H1 (cell line): Measurements from ENCODE around the gene HCK. TPM values are rescaled to one million over a fixed set of nuclear protein-coding genes. Genes with fewer than 3 reads are reported as not detected.

Experiments used
- ATF3 ChIP-seq: IDR thresholded peaks from 2 replicates; pipeline ENCODE4 v1.6.1; 2011; ENCODE audit warnings: low read depth, mild to moderate bottlenecking, low read length; ENCODE audit not compliant: insufficient read depth
- CHD2 ChIP-seq: IDR thresholded peaks from 2 replicates; pipeline ENCODE4 v1.6.1; 2012; ENCODE audit warnings: low read length, improper control_type of control experiment
- CTBP2 ChIP-seq: IDR thresholded peaks from 2 replicates; pipeline ENCODE4 v1.7.0; 2011; ENCODE audit warnings: borderline replicate concordance, mild to moderate bottlenecking, moderate library complexity, mixed read lengths, low read length; ENCODE audit not compliant: insufficient read depth, insufficient read length
- CTCF ChIP-seq, 3 experiments: IDR thresholded peaks; 1 replicate in 2 of 3; 2 replicates in 1 of 3; pipeline versions ENCODE4 v1.5.1 to v1.6.1; 2011; ENCODE audit warnings: low read length in 3 of 3, mild to moderate bottlenecking in 3 of 3, inconsistent platforms in 2 of 3, low read depth in 1 of 3, moderate library complexity in 1 of 3; ENCODE audit not compliant: insufficient read depth in 1 of 3; ENCODE audit errors: control extremely low read depth in 1 of 3
- EZH2 ChIP-seq: fragments of 200-600 bp; sonication (generic); IDR thresholded peaks from 2 replicates; pipeline ENCODE4 v1.7.1; 2012; ENCODE audit warnings: low read depth, mild to moderate bottlenecking, moderate library complexity, low read length, inconsistent platforms; ENCODE audit not compliant: severe bottlenecking
- MAX ChIP-seq: IDR thresholded peaks from 2 replicates; pipeline ENCODE4 v1.6.1; 2012; ENCODE audit warnings: inconsistent platforms
- NANOG ChIP-seq: IDR thresholded peaks from 2 replicates; pipeline ENCODE4 v1.6.1; 2011; ENCODE audit warnings: low read length, low read depth, mild to moderate bottlenecking, inconsistent platforms; ENCODE audit not compliant: insufficient read depth, poor library complexity, severe bottlenecking
- PHF8 ChIP-seq: fragments of 200-600 bp; sonication (generic); conservative IDR thresholded peaks from 2 replicates; pipeline ENCODE4 v1.7.1; 2012; ENCODE audit warnings: low read depth, mild to moderate bottlenecking, inconsistent platforms, low read length, moderate library complexity
- SIN3A ChIP-seq, 2 experiments: IDR thresholded peaks in 1 of 2; conservative IDR thresholded peaks in 1 of 2; 2 replicates each; pipeline ENCODE4 v1.6.1; 2011 to 2012; ENCODE audit warnings: low read length in 2 of 2, improper control_type of control experiment in 1 of 2, low read depth in 1 of 2, mild to moderate bottlenecking in 1 of 2
- SP1 ChIP-seq: IDR thresholded peaks from 2 replicates; pipeline ENCODE4 v1.6.1; 2011; ENCODE audit warnings: low read depth, low read length
- TAF1 ChIP-seq: IDR thresholded peaks from 2 replicates; pipeline ENCODE4 v1.6.1; 2011; ENCODE audit warnings: mild to moderate bottlenecking, low read depth, low read length
- TAF7 ChIP-seq: optimal IDR thresholded peaks from 2 replicates; pipeline ENCODE3; 2011; ENCODE audit warnings: low read depth, mild to moderate bottlenecking, inconsistent platforms, low read length, moderate library complexity, borderline replicate concordance
- polyA plus RNA-seq, 7 experiments: library from polyadenylated mRNA; depleted of rRNA in 3 of 7; stranded (reverse) in 5 of 7; unstranded in 2 of 7; fragments of >200 nt in 5 of 7; fragments of 200-250 nt in 2 of 7; gene quantifications; 1 replicate in 5 of 7; 2 replicates in 1 of 7; 4 replicates in 1 of 7; pipeline versions ENCODE4 v1.2.1 to v1.2.3, GENCODE V29; 2011 to 2013; ENCODE audit warnings: missing spikeins in 2 of 7, mixed read lengths in 2 of 7
- total RNA-seq: library from RNA; stranded (reverse); fragmentation: NEBNext Ultra II Directional; extraction: Animal tissue kit (Norgen Biotek cat#: 25700); gene quantifications from 2 replicates; pipeline ENCODE4 v1.2.1, GENCODE V29; 2021
- TF ChIP-seq, protein P1 (sequence below): IDR thresholded peaks from 2 replicates; pipeline ENCODE4 v1.6.1; 2012; ENCODE audit warnings: low read length, inconsistent platforms

The HCK gene
- total and polyA plus RNA-seq, 2 of the 8 experiments (the other 6 are each of a cell fraction or from before 2014, with no cell fraction given): 0.37 to 4.3 TPM

GRCh38 chr20:32091888-32092346 lies 39.9 kb downstream of the HCK start (continued):
- TF ChIP-seq, protein P1, sequence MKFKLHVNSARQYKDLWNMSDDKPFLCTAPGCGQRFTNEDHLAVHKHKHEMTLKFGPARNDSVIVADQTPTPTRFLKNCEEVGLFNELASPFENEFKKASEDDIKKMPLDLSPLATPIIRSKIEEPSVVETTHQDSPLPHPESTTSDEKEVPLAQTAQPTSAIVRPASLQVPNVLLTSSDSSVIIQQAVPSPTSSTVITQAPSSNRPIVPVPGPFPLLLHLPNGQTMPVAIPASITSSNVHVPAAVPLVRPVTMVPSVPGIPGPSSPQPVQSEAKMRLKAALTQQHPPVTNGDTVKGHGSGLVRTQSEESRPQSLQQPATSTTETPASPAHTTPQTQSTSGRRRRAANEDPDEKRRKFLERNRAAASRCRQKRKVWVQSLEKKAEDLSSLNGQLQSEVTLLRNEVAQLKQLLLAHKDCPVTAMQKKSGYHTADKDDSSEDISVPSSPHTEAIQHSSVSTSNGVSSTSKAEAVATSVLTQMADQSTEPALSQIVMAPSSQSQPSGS: 0 out of 2 replicates have a peak, but pooled peaks have one; percentile 43
- TF ChIP-seq SP1 (peak; percentile 49; the same call in 1 of the 2 replicates), CTBP2 (no peak), MAX (peak; percentile 47; the same call in 1 of the 2 replicates), ATF3 (0 out of 2 replicates have a peak, but pooled peaks have one; percentile 6), PHF8 (no peak), TAF7 (no peak), CTCF (IDR thresholded peaks at IDR 0.05; ENCODE audit: control extremely low read depth in 1 of 3, insufficient read depth in 1 of 3, low read depth in 1 of 3, low read length in 3 of 3) (peak; percentile 95 to 97 (median 96)), CHD2 (no peak), NANOG (peak; percentile 45), TAF1 (0 out of 2 replicates have a peak, but pooled peaks have one; percentile 34), SIN3A (conservative IDR thresholded peaks at IDR 0.05 in 1 of 2, IDR thresholded peaks at IDR 0.05 in 1 of 2; ENCODE audit: low read depth in 1 of 2, low read length in 2 of 2) (peak in 1 of 2 experiments; percentile 50; a peak in 1 of 4 replicates), EZH2 (no peak)
